ENCODE results near the gene MYLK. TPM values are rescaled to one million over a fixed set of nuclear protein-coding genes. Genes with fewer than 3 reads are reported as not detected.

The MYLK gene
- polyA plus RNA-seq, 3 donors, result 0.35 to 1.3 (median 0.51) TPM

DNA sequence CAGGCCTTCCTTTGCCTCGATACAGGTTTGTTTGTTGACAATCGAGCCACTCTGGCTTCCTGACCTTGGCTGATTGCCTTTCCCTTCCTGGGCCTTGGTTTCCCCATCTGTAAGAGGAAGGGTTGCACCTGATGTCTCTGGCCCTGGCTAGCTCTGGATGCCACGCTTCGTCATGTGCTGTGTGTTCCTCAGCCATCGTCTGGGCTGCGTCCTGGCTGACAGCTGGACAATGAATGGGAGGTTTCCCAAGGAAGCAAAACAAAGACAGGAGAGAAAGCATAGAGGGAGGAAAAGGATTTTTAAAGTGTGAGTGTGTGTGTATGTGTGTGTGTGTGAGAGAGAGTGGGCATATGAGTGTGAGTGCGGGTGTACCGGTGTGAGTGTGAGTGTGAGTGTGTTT is 234.0 kb downstream of the MYLK start:
- Histone ChIP-seq H3K4me1 (ENCODE audit: control insufficient read depth in 1 of 2, insufficient read depth in 2 of 2, low read length in 2 of 2) (no peaks in the 10 kb centered on the region), H3K27me3 (ENCODE audit: control insufficient read depth in 2 of 2, insufficient read depth in 2 of 2, low read length in 2 of 2) (no peaks in the 10 kb centered on the region), H3K36me3 (replicated peaks in 1 of 2; ENCODE audit: control insufficient read depth in 1 of 2, insufficient read depth in 2 of 2, low read length in 2 of 2) (no peaks in the 10 kb centered on the region), H3K9ac (ENCODE audit: insufficient read depth, low read length, poor library complexity, severe bottlenecking) (no peak overlapping the region), H3K9me3 (replicated peaks in 1 of 2; ENCODE audit: control insufficient read depth in 1 of 2, insufficient read depth in 1 of 2, low read length in 2 of 2) (no peaks in the 10 kb centered on the region), H3K79me2 (ENCODE audit: insufficient read depth, low read length) (no peaks in the 10 kb centered on the region), H3K4me2 (replicated peaks; ENCODE audit: extremely low read depth, low read length, poor library complexity, severe bottlenecking) (no peak overlapping the region), H3K4me3 (replicated peaks in 1 of 3; ENCODE audit: low read depth in 2 of 3, low read length in 3 of 3) (no peak overlapping the region), H4K20me1 (ENCODE audit: insufficient read depth, low read length) (no peaks in the 10 kb centered on the region), H3K27ac (ENCODE audit: low read depth in 1 of 2, low read length in 2 of 2) (no peak overlapping the region), H2AFZ (ENCODE audit: insufficient read depth, low read depth, low read length, poor library complexity, severe bottlenecking) (no peak overlapping the region)
- Mint-ChIP-seq H3K4me3 (no peak overlapping the region), H3K9me3 (no peaks in the 10 kb centered on the region), H3K27ac (peak overlapping the region in 1 of 7 donors; percentile 5), H3K4me1 (peaks cover 4% of the 10 kb centered on the region), H3K27me3 (ENCODE audit: low read depth in 3 of 3) (peaks cover 0 to 7% (median 5%) of the 10 kb centered on the region in 3 donors), H3K36me3 (no peaks in the 10 kb centered on the region)
- WGBS (ENCODE audit: insufficient coverage), result 94% methylated on average over 8 of the region's 8 CpGs
- intact Hi-C loops (cut with micrococcal nuclease), result loop anchor here (5.0 kb wide), 1 partner anchor 72 kb away; no protein-coding TSS in a partner anchor
- TF ChIP-seq CTCF (IDR thresholded peaks at IDR 0.05), result no peak
- DNase-seq, result no peak

GRCh38 chr3:123648696-123649405 is 235.3 kb downstream of the MYLK start:
- Histone ChIP-seq H3K9me3 (replicated peaks in 1 of 2; ENCODE audit: control insufficient read depth in 1 of 2, insufficient read depth in 1 of 2, low read length in 2 of 2) (no peaks in the 10 kb centered on the region), H3K4me1 (ENCODE audit: control insufficient read depth in 1 of 2, insufficient read depth in 2 of 2, low read length in 2 of 2) (no peaks in the 10 kb centered on the region), H3K4me3 (replicated peaks in 1 of 3; ENCODE audit: low read depth in 2 of 3, low read length in 3 of 3) (no peak overlapping the region), H3K36me3 (replicated peaks in 1 of 2; ENCODE audit: control insufficient read depth in 1 of 2, insufficient read depth in 2 of 2, low read length in 2 of 2) (no peaks in the 10 kb centered on the region), H3K9ac (ENCODE audit: insufficient read depth, low read length, poor library complexity, severe bottlenecking) (no peak overlapping the region), H3K4me2 (replicated peaks; ENCODE audit: extremely low read depth, low read length, poor library complexity, severe bottlenecking) (no peak overlapping the region), H4K20me1 (ENCODE audit: insufficient read depth, low read length) (no peaks in the 10 kb centered on the region), H3K79me2 (ENCODE audit: insufficient read depth, low read length) (no peaks in the 10 kb centered on the region), H3K27ac (ENCODE audit: low read depth in 1 of 2, low read length in 2 of 2) (no peak overlapping the region), H2AFZ (ENCODE audit: insufficient read depth, low read depth, low read length, poor library complexity, severe bottlenecking) (no peak overlapping the region), H3K27me3 (ENCODE audit: control insufficient read depth in 2 of 2, insufficient read depth in 2 of 2, low read length in 2 of 2) (no peaks in the 10 kb centered on the region)
- no peaks in the 10 kb centered on the region for H3K9me3 Mint-ChIP-seq
- H3K27me3 Mint-ChIP-seq (ENCODE audit: low read depth in 3 of 3), result peaks cover 0 to 5% (median 2%) of the 10 kb centered on the region in 3 donors
- no peak overlapping the region for H3K4me3 Mint-ChIP-seq
- no peak for DNase-seq
- no peaks in the 10 kb centered on the region for H3K36me3 Mint-ChIP-seq
- H3K27ac Mint-ChIP-seq, result peak overlapping the region in 1 of 7 donors; percentile 66
- no peak for TF ChIP-seq CTCF (IDR thresholded peaks at IDR 0.05)
- WGBS (ENCODE audit: insufficient coverage), result 90% methylated on average over 7 of the region's 10 CpGs
- intact Hi-C loops (cut with micrococcal nuclease), result no loop called here
- peaks cover 4% of the 10 kb centered on the region for H3K4me1 Mint-ChIP-seq

Measured in CD14-positive monocyte (primary cell).